IPS-18c (cell line): ENCODE results near the gene TNFAIP1.
"Not testable (repeated sequence)": the region's sequence is repeated elsewhere in the genome, so short reads cannot be mapped to it uniquely, and the experiment has no call there.

Experiments
- H3K4me3 ChIP-seq: 2 replicates; pipeline ENCODE4 v1.7.0; 2013; ENCODE audit warnings: low read depth, mild to moderate bottlenecking, low read length, moderate library complexity; ENCODE audit not compliant: insufficient read depth
- H3K9me3 ChIP-seq: one replicate; pipeline ENCODE4 v1.6.1; 2013; ENCODE audit warnings: mild to moderate bottlenecking, low read length, moderate library complexity; ENCODE audit not compliant: control insufficient read depth, insufficient read depth

The TNFAIP1 gene

GRCh38 chr17:28335201-28335958 lies at the start of gene TNFAIP1, which contains the start of gene IFT20:
TSS of gene TNFAIP1 (plus strand) at chr17:28335761. CDS start at chr17:28339522, 3,761 bp downstream.
TSS of gene IFT20 (minus strand) at chr17:28335472. CDS start at chr17:28331985, 3,487 bp downstream.
- peak within 1 kb of the TSS; percentile 93 for H3K4me3 ChIP-seq
- H3K9me3 ChIP-seq, result no peaks in the 10 kb centered on the region

- H3K4me3 ChIP-seq, result no peak overlapping the region
- no peaks in the 10 kb centered on the region for H3K9me3 ChIP-seq
These were observed 49.6 kb upstream of the TNFAIP1 start for GRCh38 chr17:28285965-28286364.

GRCh38 chr17:28290703-28291102 lies 44.9 kb upstream of the TNFAIP1 start:
- no peaks in the 10 kb centered on the region for H3K9me3 ChIP-seq
- H3K4me3 ChIP-seq, result no peak overlapping the region

GRCh38 chr17:28291780-28292330 lies 43.7 kb upstream of the TNFAIP1 start:
- no peak overlapping the region for H3K4me3 ChIP-seq
- H3K9me3 ChIP-seq, result no peaks in the 10 kb centered on the region

GRCh38 chr17:28292878-28293277 lies 42.7 kb upstream of the TNFAIP1 start:
- H3K9me3 ChIP-seq, H3K4me3 ChIP-seq: not testable (repeated sequence)

- Histone ChIP-seq H3K4me3 (no peak overlapping the region), H3K9me3 (no peaks in the 10 kb centered on the region)
These were observed 41.6 kb upstream of the TNFAIP1 start for GRCh38 chr17:28293994-28294393.

GRCh38 chr17:28295677-28296578 lies 39.6 kb upstream of the TNFAIP1 start:
- no peaks in the 10 kb centered on the region for H3K9me3 ChIP-seq
- H3K4me3 ChIP-seq, result no peak overlapping the region

GRCh38 chr17:28298449-28298848 lies 37.1 kb upstream of the TNFAIP1 start:
- H3K9me3 ChIP-seq, result no peaks in the 10 kb centered on the region
- H3K4me3 ChIP-seq, result no peak overlapping the region

- Histone ChIP-seq H3K9me3 (no peaks in the 10 kb centered on the region), H3K4me3 (no peak overlapping the region)
These were observed 28.6 kb upstream of the TNFAIP1 start for GRCh38 chr17:28306954-28307401.

- Histone ChIP-seq H3K9me3 (no peaks in the 10 kb centered on the region), H3K4me3 (no peak overlapping the region)
These were observed 21.7 kb upstream of the TNFAIP1 start for GRCh38 chr17:28313841-28314240.

GRCh38 chr17:28315846-28316705 lies 19.5 kb upstream of the TNFAIP1 start:
- no peak overlapping the region for H3K4me3 ChIP-seq

GRCh38 chr17:28317099-28317965 lies 18.2 kb upstream of the TNFAIP1 start:
- peak overlapping the region; percentile 81 for H3K4me3 ChIP-seq
- H3K9me3 ChIP-seq, result no peaks in the 10 kb centered on the region

More at GRCh38 chr17:28315846-28316705, 19.5 kb upstream of the TNFAIP1 start:
- H3K9me3 ChIP-seq, result no peaks in the 10 kb centered on the region

GRCh38 chr17:28317966-28318758 lies 17.4 kb upstream of the TNFAIP1 start:
- H3K9me3 ChIP-seq, result no peaks in the 10 kb centered on the region
- peak overlapping the region; percentile 81 for H3K4me3 ChIP-seq

- peak within 1 kb of the TSS; percentile 81 for H3K4me3 ChIP-seq
These were observed 16.6 kb upstream of the TNFAIP1 start, which contains the start of gene TMEM97 for GRCh38 chr17:28318759-28319597. TSS of gene TMEM97 (plus strand) at chr17:28319200. CDS start at chr17:28319240, 40 bp downstream.

More at GRCh38 chr17:28318759-28319597, 16.6 kb upstream of the TNFAIP1 start, which contains the start of gene TMEM97:
- no peaks in the 10 kb centered on the region for H3K9me3 ChIP-seq
